ENCODE measurements around the gene PRKCD.

- TF ChIP-seq CTCF (IDR thresholded peaks at IDR 0.05) (no peak), EZH2 (IDR thresholded peaks at IDR 0.05; ENCODE audit: borderline replicate concordance, insufficient read depth, low read depth, low read length, poor library complexity, severe bottlenecking) (no peak)
Observed at GRCh38 chr3:53166781-53167291, 5.8 kb downstream of the PRKCD start.
